Thyroid gland (tissue), 4 donors: ENCODE measurements around the gene S1PR1.

Experiments used
- CTCF ChIP-seq, 6 experiments: fragments of 200-600 bp in 3 of 6; fragments of 450-650 bp in 3 of 6; sonication (generic) in 3 of 6; IDR thresholded peaks; one replicate each; pipeline ENCODE4 v1.5.1; 2016 to 2019; ENCODE audit warnings: antibody characterized with exemption in 6 of 6, mild to moderate bottlenecking in 2 of 6, inconsistent platforms in 1 of 6, moderate library complexity in 1 of 6
- POLR2A ChIP-seq, 2 donors: fragments of 450-650 bp; IDR thresholded peaks; one replicate each; pipeline ENCODE4 v1.6.1; 2017; ENCODE audit warnings: antibody characterized with exemption in 2 of 2, mild to moderate bottlenecking in 2 of 2, moderate library complexity in 1 of 2

GRCh38 chr1:101236516-101237228, at the start of gene S1PR1:
- TF ChIP-seq CTCF (IDR thresholded peaks at IDR 0.05): no peak
- TF ChIP-seq POLR2A (IDR thresholded peaks at IDR 0.05): no peak
